Small intestine (tissue), 7 donors: ENCODE data around the gene SOX8. TPM values are rescaled to one million over a fixed set of nuclear protein-coding genes. Genes with fewer than 3 reads are reported as not detected.

Source experiments
- DNase-seq, 2 donors: peaks; one replicate each; pipeline versions ENCODE4 v3.0.0 to v3.0.0-alpha.2; 2013
- FAIRE-seq: peaks from 2 replicates; lab custom pipeline; 2012; peaks lifted over from hg19 to GRCh38; lab: Jason Lieb, UNC
- H3K27ac ChIP-seq, 3 donors: one replicate each; pipeline ENCODE4 v1.5.1; 2013; ENCODE audit warnings: low read length in 2 of 3, mild to moderate bottlenecking in 2 of 3, control low read depth in 1 of 3, inconsistent platforms in 1 of 3, low read depth in 1 of 3, moderate library complexity in 1 of 3
- H3K27me3 ChIP-seq, 3 donors: one replicate each; pipeline ENCODE4 v1.6.1; 2013; ENCODE audit warnings: low read length in 3 of 3, inconsistent platforms in 1 of 3; ENCODE audit not compliant: control insufficient read depth in 3 of 3, insufficient read depth in 3 of 3
- H3K36me3 ChIP-seq, 3 donors: one replicate each; pipeline ENCODE4 v1.6.1; 2013; ENCODE audit warnings: low read length in 3 of 3, inconsistent platforms in 1 of 3, low read depth in 1 of 3, mild to moderate bottlenecking in 1 of 3, moderate library complexity in 1 of 3; ENCODE audit not compliant: control insufficient read depth in 3 of 3, insufficient read depth in 2 of 3
- H3K4me1 ChIP-seq, 3 donors: one replicate each; pipeline ENCODE4 v1.6.1; 2013; ENCODE audit warnings: low read length in 2 of 3, inconsistent platforms in 1 of 3, low read depth in 1 of 3, mild to moderate bottlenecking in 1 of 3, moderate library complexity in 1 of 3; ENCODE audit not compliant: control insufficient read depth in 3 of 3, insufficient read depth in 2 of 3
- H3K4me3 ChIP-seq, 3 donors: one replicate each; pipeline ENCODE4 v1.5.1; 2013; ENCODE audit warnings: low read length in 3 of 3, control low read depth in 1 of 3, inconsistent platforms in 1 of 3, low read depth in 1 of 3, mild to moderate bottlenecking in 1 of 3, moderate library complexity in 1 of 3
- H3K9me3 ChIP-seq, 2 donors: one replicate each; pipeline ENCODE4 v1.6.1; 2013; ENCODE audit warnings: low read depth in 1 of 2, low read length in 1 of 2; ENCODE audit not compliant: control insufficient read depth in 2 of 2, insufficient read depth in 1 of 2
- WGBS, 3 donors: extraction: QIAGEN DNeasy Blood & Tissue Kit; methylation state at CpG; one replicate each; pipeline ENCODE4 v1.1.7; 2013; 5-methylcytosine and 5-hydroxymethylcytosine counted together
- polyA plus RNA-seq, 4 donors: library from polyadenylated mRNA; stranded (reverse) in 3 of 4; unstranded in 1 of 4; fragments of 200-250 nt in 3 of 4; fragments of 120-200 nt in 1 of 4; gene quantifications; one replicate each; pipeline versions ENCODE4 v1.2.1 to v1.2.3, GENCODE V29; 2013
- donor health status: healthy with polysubstance abuse.
- donor health status: control.
- donor health status: control.
- donor health status: Bipolar disorder and iron deficiency.
- donor health status: healthy.

The SOX8 gene
- polyA plus RNA-seq, 4 donors = 0.27 to 2.1 (median 1.0) TPM; not detected in 1

GRCh38 chr16:962366-962765 lies 19.2 kb upstream of the SOX8 start:
- Histone ChIP-seq H3K9me3 (peaks cover 0 to 22% of the 10 kb centered on the region in 2 donors), H3K4me1 (no peaks in the 10 kb centered on the region), H3K4me3 (no peak overlapping the region), H3K27ac (no peak overlapping the region), H3K27me3 (no peaks in the 10 kb centered on the region), H3K36me3 (peaks cover 0 to 23% (median 0%) of the 10 kb centered on the region in 3 donors)
- DNase-seq (no peak), FAIRE-seq (no peak)
- 88 to 94% (median 93%) methylated on average over 20 to 22 of the region's 22 CpGs for WGBS, 3 donors

DNA sequence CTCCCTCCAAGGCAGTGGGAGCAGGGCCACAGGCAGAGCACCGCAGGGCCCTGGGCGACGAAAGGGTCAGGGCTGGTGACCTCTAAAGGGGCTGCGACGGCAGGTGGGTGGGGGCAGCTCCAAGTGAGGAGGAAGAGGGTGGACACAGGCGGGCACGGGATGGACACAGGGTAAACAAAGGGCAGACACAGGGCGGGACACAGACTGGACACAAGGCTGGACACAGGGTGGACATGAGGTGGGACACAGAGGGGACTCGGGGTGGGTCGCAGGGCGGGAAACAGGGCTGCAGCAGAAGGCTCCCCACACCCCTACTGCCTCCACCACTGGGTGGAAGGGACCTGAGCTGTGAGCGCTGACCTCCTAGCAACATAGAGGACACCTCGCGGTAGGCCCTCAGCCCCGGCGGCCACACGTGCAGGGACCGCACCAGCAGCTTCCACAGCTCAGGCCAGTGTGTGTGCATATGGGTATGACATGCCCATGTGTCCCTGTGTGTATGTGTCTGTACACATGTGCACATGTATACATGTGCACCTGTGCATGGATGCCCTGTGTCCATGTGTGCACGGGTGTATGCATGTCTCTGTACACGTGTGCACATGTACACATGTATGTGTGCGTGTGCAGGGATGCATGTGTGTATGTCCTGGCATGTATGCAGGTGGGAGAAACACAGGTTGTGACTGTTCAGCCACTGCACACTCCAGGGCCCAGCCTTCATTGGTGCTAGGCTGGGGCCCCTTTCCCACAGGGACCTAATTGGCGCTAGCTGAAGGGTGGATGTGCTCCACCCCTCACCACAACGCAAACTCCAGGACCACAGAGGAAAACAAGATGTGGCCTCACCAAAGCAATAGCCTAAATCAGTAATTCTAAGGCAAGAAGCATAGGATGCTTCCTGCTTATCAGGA lies 18.4 kb upstream of the SOX8 start:
- H3K36me3 ChIP-seq = peaks cover 0 to 30% (median 0%) of the 10 kb centered on the region in 3 donors
- no peaks in the 10 kb centered on the region for H3K4me1 ChIP-seq
- no peak for FAIRE-seq
- H3K9me3 ChIP-seq = peaks cover 0 to 17% of the 10 kb centered on the region in 2 donors
- no peak overlapping the region for H3K4me3 ChIP-seq
- no peak overlapping the region for H3K27ac ChIP-seq
- DNase-seq = no peak
- 84 to 89% (median 89%) methylated on average over 23 of the region's 23 CpGs for WGBS, 3 donors
- H3K27me3 ChIP-seq = no peaks in the 10 kb centered on the region

DNA sequence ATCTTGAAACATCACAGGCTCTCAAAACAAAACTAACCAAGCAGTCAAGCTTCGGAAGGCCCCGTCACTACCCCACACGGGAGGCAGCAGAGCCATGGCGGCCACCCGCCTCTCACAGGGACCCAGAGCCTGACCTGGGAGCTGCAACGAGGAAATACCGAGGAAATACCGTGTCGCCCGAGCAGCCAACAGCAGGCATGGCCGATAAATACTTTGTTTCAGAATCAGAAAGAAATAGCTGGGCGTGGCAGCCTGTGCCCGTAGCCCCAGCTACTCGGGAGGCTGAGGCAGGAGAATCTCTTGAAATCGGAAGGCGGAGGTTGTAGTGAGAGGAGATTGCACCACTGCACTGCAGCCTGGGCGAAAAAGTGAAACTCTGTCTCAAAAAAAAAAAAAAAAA lies 17.7 kb upstream of the SOX8 start:
- H3K4me1 ChIP-seq = no peaks in the 10 kb centered on the region
- H3K4me3 ChIP-seq = peak overlapping the region in 1 of 3 donors; percentile 9
- H3K27me3 ChIP-seq = no peaks in the 10 kb centered on the region
- WGBS, 3 donors = 68 to 82% (median 69%) methylated on average over 17 of the region's 17 CpGs
- peak overlapping the region in 1 of 3 donors; percentile 75 for H3K27ac ChIP-seq
- DNase-seq = no peak
- peaks cover 0 to 30% (median 0%) of the 10 kb centered on the region in 3 donors for H3K36me3 ChIP-seq
- peaks cover 0 to 17% of the 10 kb centered on the region in 2 donors for H3K9me3 ChIP-seq
- FAIRE-seq = no peak

GRCh38 chr16:964356-965035 lies 17.1 kb upstream of the SOX8 start:
- 72 to 87% (median 75%) methylated on average over 27 of the region's 27 CpGs for WGBS, 3 donors
- H3K4me3 ChIP-seq = peak overlapping the region in 1 of 3 donors; percentile 5
- no peak for FAIRE-seq
- H3K27me3 ChIP-seq = no peaks in the 10 kb centered on the region
- H3K4me1 ChIP-seq = peaks cover 0 to 2% (median 0%) of the 10 kb centered on the region in 3 donors
- H3K36me3 ChIP-seq = peaks cover 0 to 33% (median 0%) of the 10 kb centered on the region in 3 donors
- H3K27ac ChIP-seq = peak overlapping the region in 2 of 3 donors; percentile 24 to 47
- peaks cover 0 to 17% of the 10 kb centered on the region in 2 donors for H3K9me3 ChIP-seq
- peak in 1 of 2 donors; percentile 18 for DNase-seq

GRCh38 chr16:965036-965395 lies 16.6 kb upstream of the SOX8 start:
- 96% methylated on average over 13 of the region's 13 CpGs for WGBS, 3 donors
- H3K27me3 ChIP-seq = no peaks in the 10 kb centered on the region
- peaks cover 0 to 33% (median 0%) of the 10 kb centered on the region in 3 donors for H3K36me3 ChIP-seq
- no peak overlapping the region for H3K4me3 ChIP-seq
- DNase-seq (no peak), FAIRE-seq (no peak)
- H3K27ac ChIP-seq = peak overlapping the region in 1 of 3 donors; percentile 47
- peaks cover 0 to 3% (median 3%) of the 10 kb centered on the region in 3 donors for H3K4me1 ChIP-seq
- peaks cover 0 to 17% of the 10 kb centered on the region in 2 donors for H3K9me3 ChIP-seq

GRCh38 chr16:965487-965886 lies 16.1 kb upstream of the SOX8 start:
- FAIRE-seq (no peak), DNase-seq (no peak)
- H3K4me3 ChIP-seq = no peak overlapping the region
- WGBS, 3 donors = 92 to 100% (median 97%) methylated on average over 4 of the region's 4 CpGs
- peaks cover 0 to 3% (median 3%) of the 10 kb centered on the region in 3 donors for H3K4me1 ChIP-seq
- peaks cover 0 to 33% (median 0%) of the 10 kb centered on the region in 3 donors for H3K36me3 ChIP-seq
- no peaks in the 10 kb centered on the region for H3K27me3 ChIP-seq
- H3K9me3 ChIP-seq = peaks cover 0 to 17% of the 10 kb centered on the region in 2 donors
- H3K27ac ChIP-seq = no peak overlapping the region

GRCh38 chr16:966035-966434 lies 15.5 kb upstream of the SOX8 start:
- no peak overlapping the region for H3K4me3 ChIP-seq
- H3K27ac ChIP-seq = no peak overlapping the region
- WGBS, 3 donors = 95 to 98% (median 95%) methylated on average over 18 of the region's 18 CpGs
- peaks cover 0 to 33% (median 0%) of the 10 kb centered on the region in 3 donors for H3K36me3 ChIP-seq
- peaks cover 0 to 17% of the 10 kb centered on the region in 2 donors for H3K9me3 ChIP-seq
- H3K4me1 ChIP-seq = peaks cover 0 to 3% (median 3%) of the 10 kb centered on the region in 3 donors
- no peaks in the 10 kb centered on the region for H3K27me3 ChIP-seq
- no peak for DNase-seq
- FAIRE-seq = no peak

DNA sequence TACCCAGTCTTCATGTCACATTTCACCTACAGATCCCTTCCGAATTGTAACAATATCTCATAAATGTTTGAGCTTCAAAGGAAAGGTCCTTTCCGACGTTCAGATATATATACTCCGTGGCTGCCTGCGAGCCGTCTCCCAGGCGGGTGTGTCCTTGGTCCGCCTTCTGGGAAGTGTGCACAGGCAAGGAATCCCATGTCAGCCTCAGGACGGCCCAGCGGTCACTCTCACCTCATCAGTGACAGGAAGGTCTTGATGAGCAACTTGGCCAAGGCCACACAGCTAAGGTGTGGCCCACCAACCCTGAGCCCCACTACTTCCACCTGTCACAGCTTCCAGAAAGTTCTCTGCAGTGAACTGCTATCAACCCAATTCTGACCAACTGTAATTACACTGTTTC lies 15.1 kb upstream of the SOX8 start:
- WGBS, 3 donors = 97 to 98% (median 98%) methylated on average over 10 of the region's 10 CpGs
- peaks cover 0 to 7% (median 3%) of the 10 kb centered on the region in 3 donors for H3K4me1 ChIP-seq
- DNase-seq = no peak
- no peak overlapping the region for H3K4me3 ChIP-seq
- no peak for FAIRE-seq
- peaks cover 0 to 4% (median 0%) of the 10 kb centered on the region in 3 donors for H3K27me3 ChIP-seq
- H3K27ac ChIP-seq = no peak overlapping the region
- H3K36me3 ChIP-seq = peaks cover 0 to 33% (median 0%) of the 10 kb centered on the region in 3 donors
- peaks cover 0 to 19% of the 10 kb centered on the region in 2 donors for H3K9me3 ChIP-seq
